Bladder microvascular endothelial cell (primary cell): ENCODE results near the gene MORN4. TPM values are rescaled to one million over a fixed set of nuclear protein-coding genes. Genes with fewer than 3 reads are reported as not detected.

Experiments
- total RNA-seq: library from RNA; depleted of rRNA; stranded (reverse); fragments of >200 nt; gene quantifications from 2 replicates; pipeline ENCODE4 v1.2.3, GENCODE V29; 2014

Gene MORN4
- 2.3 and 3.8 TPM in 2 replicates for total RNA-seq

DNA sequence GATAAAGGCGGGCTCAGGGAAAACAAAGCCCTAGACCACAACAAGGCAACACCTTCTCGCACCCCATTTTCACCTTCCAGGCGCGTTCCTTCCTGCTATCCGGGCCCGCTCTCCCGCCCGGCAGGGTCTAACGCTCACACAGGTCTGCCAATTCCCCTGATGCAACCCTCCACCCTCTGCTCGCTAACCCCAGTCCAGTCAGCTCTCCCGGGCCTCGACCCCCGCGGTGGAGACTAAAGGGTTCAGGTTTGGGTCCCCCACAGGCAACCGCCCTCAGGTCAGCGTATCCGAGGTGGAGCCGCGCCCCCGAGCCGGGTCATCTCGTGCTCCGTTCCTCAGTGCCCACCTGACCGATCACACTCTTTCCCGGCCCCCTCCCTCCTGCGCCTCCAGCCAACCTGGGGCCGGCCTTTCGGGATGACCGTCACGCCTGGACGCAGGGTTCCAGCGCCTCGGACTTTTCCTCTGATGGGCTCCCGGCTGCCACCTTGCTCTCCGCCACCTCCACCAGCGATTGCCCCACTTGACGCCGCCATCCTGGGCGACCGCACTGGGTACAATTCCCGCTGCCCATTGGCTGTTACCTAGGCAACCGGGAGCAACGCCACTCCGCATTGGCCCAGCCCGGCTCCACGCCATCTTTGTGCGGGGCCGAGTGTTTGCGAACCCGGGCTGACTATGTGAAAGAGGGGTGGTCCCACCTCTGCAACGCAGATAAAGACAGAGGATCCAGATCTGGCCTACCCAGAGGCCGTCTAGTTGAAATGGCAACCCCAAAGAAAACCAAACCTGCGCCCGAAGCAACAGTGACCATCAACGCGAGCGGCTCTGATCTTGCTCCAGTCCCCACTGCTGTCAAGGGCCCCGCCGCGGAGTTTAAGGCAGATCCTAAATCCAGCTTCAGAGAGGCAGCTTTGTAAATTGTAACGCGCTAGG is at the start of gene MORN4:
TSS of gene MORN4 (minus strand) at position 552 of the 936 bp plus-strand sequence. CDS start 13,847 bp downstream, outside the sequence.

DNA sequence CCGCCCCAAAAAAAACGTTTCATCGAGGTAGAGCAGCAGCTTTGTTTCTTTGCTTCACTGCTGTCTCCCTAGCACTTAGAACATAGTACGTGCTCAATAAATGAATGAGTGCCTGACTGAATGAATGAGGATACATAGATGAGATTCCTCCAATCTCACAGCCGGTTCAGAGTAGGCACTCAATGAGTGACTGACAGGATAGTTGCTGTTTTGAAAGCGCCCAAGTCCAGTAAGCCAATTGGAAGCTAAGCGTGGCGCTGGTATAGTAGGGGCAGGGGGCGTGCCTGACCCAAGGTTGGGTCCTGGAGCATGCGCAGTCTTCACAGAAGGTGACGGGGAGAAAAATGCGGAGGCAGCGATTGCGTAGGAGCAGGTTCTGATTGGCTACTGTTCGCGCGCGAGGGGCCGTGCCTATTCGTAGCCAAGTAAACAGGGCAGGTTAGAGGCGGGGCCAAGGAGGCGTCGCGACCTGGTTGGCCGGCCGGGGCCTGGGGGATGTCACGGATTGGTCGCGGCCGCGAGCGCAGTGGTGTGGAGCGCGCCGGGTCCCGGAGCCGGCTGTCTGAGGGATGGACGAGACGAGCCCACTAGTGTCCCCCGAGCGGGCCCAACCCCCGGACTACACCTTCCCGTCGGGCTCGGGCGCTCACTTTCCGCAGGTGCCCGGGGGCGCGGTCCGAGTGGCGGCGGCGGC is 7.0 kb upstream of the MORN4 start, which contains the start of gene PI4K2A:
TSS of gene PI4K2A (plus strand) at position 498 of the 694 bp plus-strand sequence. CDS start at position 570, 72 bp downstream.

DNA sequence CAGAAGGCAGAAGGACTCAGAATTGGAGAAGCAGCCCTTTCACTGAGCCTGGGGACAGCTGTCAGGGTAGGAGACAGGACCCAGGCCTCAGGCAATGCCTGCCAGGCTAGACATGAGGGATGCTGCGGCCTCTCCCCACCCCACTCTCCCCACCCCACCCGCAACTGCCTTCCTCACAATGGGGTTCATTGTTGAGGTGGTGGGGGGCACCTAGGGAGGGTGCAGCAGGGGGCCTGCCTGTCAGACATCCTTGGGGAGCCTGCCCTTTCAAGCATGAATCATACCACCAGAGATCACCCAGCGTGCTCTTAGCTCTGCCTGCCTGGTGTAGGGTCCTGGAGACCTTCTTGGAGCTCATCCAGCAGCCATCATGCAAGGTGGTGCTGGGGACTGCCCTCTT is 43.8 kb downstream of the MORN4 start, which contains the start of gene C10orf62:
TSS of gene C10orf62 (plus strand) at position 243 of the 400 bp plus-strand sequence. CDS start 177 bp downstream, outside the sequence.

DNA sequence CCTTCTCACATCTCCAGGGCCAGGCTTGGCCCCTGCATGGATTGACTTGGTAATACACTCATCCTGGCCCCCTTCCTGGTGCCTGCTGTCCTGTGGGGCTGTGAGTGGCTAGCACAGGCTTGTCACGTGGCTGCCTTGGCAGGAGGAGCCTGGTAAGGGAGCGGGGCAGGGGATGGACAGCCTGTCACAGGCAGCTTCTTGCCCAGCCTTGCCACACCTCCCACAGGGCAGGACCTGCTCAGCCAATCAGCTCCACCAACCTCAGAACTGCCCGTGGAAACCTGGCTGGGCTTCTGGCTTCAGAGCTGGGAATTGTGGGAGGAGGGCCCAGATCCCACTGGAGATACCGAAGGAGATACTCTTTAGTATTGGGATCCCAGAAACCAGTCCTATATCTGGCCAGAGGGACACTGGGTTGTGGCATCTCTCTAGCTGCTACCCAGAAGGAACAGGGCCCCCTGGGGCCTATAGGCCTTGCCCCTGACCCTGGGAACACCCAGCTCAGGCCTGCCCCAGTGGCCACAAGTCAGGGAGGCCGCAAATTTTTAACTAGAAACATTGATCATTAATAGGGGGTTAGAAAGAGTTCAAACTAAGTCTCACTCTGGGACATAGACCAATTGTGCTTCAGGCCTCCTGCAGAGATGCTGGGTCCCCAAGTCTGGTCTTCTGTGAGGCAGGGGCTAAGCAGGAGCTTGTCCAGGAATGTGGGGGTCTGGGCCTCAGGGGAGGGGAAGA is 49.1 kb downstream of the MORN4 start, which contains the start of gene HOGA1:
TSS of gene HOGA1 (plus strand) at position 330 of the 738 bp plus-strand sequence. CDS start at position 645, 315 bp downstream.

DNA sequence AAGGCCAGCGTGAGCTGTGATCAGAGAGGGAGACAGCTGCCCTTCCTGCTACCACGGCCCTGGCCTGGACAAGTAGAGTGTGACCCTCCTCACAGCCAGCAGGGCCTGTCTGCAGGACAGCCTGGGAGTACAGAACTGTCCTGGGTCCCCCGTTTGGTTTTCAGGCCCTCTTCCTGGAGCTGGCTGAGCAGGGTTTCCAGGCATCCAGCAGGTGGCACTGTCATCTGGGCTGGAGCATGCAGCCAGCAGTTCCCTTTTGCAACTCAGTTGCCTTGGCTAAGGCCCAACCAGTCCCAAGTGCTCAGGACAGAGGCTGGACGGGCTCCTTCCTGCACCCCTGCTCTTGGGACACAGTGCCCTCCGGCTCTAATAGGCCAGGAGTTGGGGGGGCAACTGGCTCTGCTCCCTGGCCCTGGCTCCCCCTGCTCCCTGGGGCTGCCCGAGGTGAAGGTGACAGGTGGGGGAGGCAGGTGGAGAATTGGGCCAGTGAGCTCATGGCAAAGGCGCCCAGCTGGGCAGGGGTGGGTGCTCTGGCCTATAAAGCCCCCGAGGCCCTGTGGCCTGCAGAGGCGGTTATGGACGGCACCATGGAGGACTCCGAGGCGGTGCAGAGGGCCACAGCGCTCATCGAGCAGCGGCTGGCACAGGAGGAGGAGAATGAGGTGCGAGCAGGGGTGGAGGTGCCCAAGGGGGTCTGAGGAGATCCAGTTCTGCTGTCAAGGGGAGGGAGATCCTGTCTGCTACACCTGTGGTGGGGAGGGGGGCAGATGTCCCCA is 60.9 kb downstream of the MORN4 start, which contains the start of gene ANKRD2:
TSS of gene ANKRD2 (plus strand) at position 566 of the 776 bp plus-strand sequence. CDS start at position 576, 10 bp downstream.

Other genes starting within 250 kb of the MORN4 start
- 8.4 and 19.6 TPM in 2 replicates for gene RRP12, start 232.2 kb downstream of the MORN4 start, total RNA-seq
- gene PGAM1, start 207.3 kb downstream of the MORN4 start, total RNA-seq, result 186 and 221 TPM in 2 replicates
- 21.4 and 26.4 TPM in 2 replicates for gene EXOSC1, start 187.5 kb downstream of the MORN4 start, total RNA-seq
- gene ZDHHC16, start 187.3 kb downstream of the MORN4 start, total RNA-seq, result 31.1 and 36.0 TPM in 2 replicates
- 59.3 and 78.1 TPM in 2 replicates for gene MMS19, start 135.1 kb downstream of the MORN4 start, total RNA-seq
- gene UBTD1, start 134.6 kb downstream of the MORN4 start, total RNA-seq, result 38.5 and 41.0 TPM in 2 replicates
- gene ANKRD2, start 60.7 kb downstream of the MORN4 start, total RNA-seq, result 0.44 and 0.49 TPM in 2 replicates
- 0.16 and 0.25 TPM in 2 replicates for gene HOGA1, start 49.1 kb downstream of the MORN4 start, total RNA-seq
- gene C10orf62, start 43.8 kb downstream of the MORN4 start, total RNA-seq, result 0.06 TPM in 1 of 2 replicates, not detected in the other
- gene PI4K2A, start 7.2 kb upstream of the MORN4 start, total RNA-seq, result 8.4 and 13.6 TPM in 2 replicates
- 1.3 and 3.8 TPM in 2 replicates for gene AVPI1, start 53.7 kb upstream of the MORN4 start, total RNA-seq
- gene MARVELD1, start 80.2 kb upstream of the MORN4 start, total RNA-seq, result 6.6 and 16.4 TPM in 2 replicates
- gene ZFYVE27, start 103.6 kb upstream of the MORN4 start, total RNA-seq, result 10.8 and 24.2 TPM in 2 replicates
- not detected in 2 replicates for gene SFRP5, start 138.5 kb upstream of the MORN4 start, total RNA-seq
- gene GOLGA7B, start 216.3 kb upstream of the MORN4 start, total RNA-seq, result not detected in 2 replicates